Keratinocyte (primary cell): ENCODE measurements around the gene FHIT. TPM values are rescaled to one million over a fixed set of nuclear protein-coding genes. Genes with fewer than 3 reads are reported as not detected.

ENCODE experiments used
- DNase-seq: peaks from one replicate; pipeline ENCODE4 v3.0.0-alpha.2; 2011; ENCODE audit warnings: low read depth, missing footprints, low spot score
- FAIRE-seq: peaks from 2 replicates; lab custom pipeline; 2011; peaks lifted over from hg19 to GRCh38; lab: Jason Lieb, UNC
- H2AFZ ChIP-seq: 2 replicates; pipeline ENCODE4 v1.6.0; 2012; ENCODE audit warnings: low read length, control low read depth, inconsistent platforms; ENCODE audit not compliant: control insufficient read depth
- H3K27ac ChIP-seq: 2 replicates; pipeline ENCODE4 v1.5.1; 2011; ENCODE audit warnings: low read length; ENCODE audit not compliant: control insufficient read depth, insufficient read depth
- H3K27me3 ChIP-seq: 3 replicates; pipeline ENCODE4 v1.6.0; 2011; ENCODE audit warnings: low read length; ENCODE audit not compliant: control insufficient read depth, insufficient read depth; ENCODE audit errors: extremely low read depth
- H3K36me3 ChIP-seq, 2 experiments: 2 replicates in 1 of 2; 3 replicates in 1 of 2; pipeline ENCODE4 v1.5.1; 2011; ENCODE audit warnings: low read length in 2 of 2, mild to moderate bottlenecking in 1 of 2; ENCODE audit not compliant: control insufficient read depth in 2 of 2, insufficient read depth in 2 of 2; ENCODE audit errors: extremely low read depth in 1 of 2
- H3K4me1 ChIP-seq: 3 replicates; pipeline ENCODE4 v1.5.1; 2011; ENCODE audit warnings: low read length; ENCODE audit not compliant: control insufficient read depth, insufficient read depth; ENCODE audit errors: extremely low read depth
- H3K4me2 ChIP-seq: 3 replicates; pipeline ENCODE4 v1.6.0; 2011; ENCODE audit warnings: low read depth, low read length; ENCODE audit not compliant: control insufficient read depth, insufficient read depth; ENCODE audit errors: extremely low read depth
- H3K4me3 ChIP-seq, 3 experiments: fragments of 200-600 bp in 1 of 3; sonication (generic) in 1 of 3; 2 replicates in 2 of 3; 3 replicates in 1 of 3; pipeline ENCODE4 v1.5.1; 2011 to 2016; ENCODE audit warnings: low read length in 3 of 3, mild to moderate bottlenecking in 3 of 3, control low read depth in 2 of 3, inconsistent platforms in 1 of 3, low read depth in 1 of 3, mixed read lengths in 1 of 3, mixed run types in 1 of 3, moderate library complexity in 1 of 3; ENCODE audit not compliant: control insufficient read depth in 2 of 3, insufficient read depth in 2 of 3; ENCODE audit errors: extremely low read depth in 1 of 3
- H3K79me2 ChIP-seq: 2 replicates; pipeline ENCODE4 v1.6.0; 2012; ENCODE audit warnings: low read length; ENCODE audit not compliant: control insufficient read depth, insufficient read depth
- H3K9ac ChIP-seq: 3 replicates; pipeline ENCODE4 v1.6.0; 2011; ENCODE audit warnings: low read length; ENCODE audit not compliant: control insufficient read depth, insufficient read depth; ENCODE audit errors: extremely low read depth
- H3K9me1 ChIP-seq: 3 replicates; pipeline ENCODE4 v1.6.0; 2011; ENCODE audit warnings: low read length; ENCODE audit not compliant: control insufficient read depth, insufficient read depth; ENCODE audit errors: extremely low read depth
- H3K9me3 ChIP-seq: 2 replicates; pipeline ENCODE4 v1.5.1; 2012; ENCODE audit warnings: low read depth, low read length; ENCODE audit not compliant: control insufficient read depth
- H4K20me1 ChIP-seq: 3 replicates; pipeline ENCODE4 v1.6.0; 2011; ENCODE audit warnings: low read length; ENCODE audit not compliant: control insufficient read depth, insufficient read depth; ENCODE audit errors: extremely low read depth
- EZH2 ChIP-seq: IDR thresholded peaks from one replicate; pipeline ENCODE4 v1.6.1; 2012; ENCODE audit warnings: inconsistent platforms, mild to moderate bottlenecking, low read length, moderate library complexity
- dilution Hi-C: fragments of 300-500 bp; cut with MboI; formaldehyde crosslinking; loops from one replicate; pipeline ENCODE4 v1.7.0; 2020; ENCODE audit warnings: low sequenced_read_pairs; ENCODE audit not compliant: extremely low pct_ligation_motif_present
- polyA plus RNA-seq, 5 experiments: library from polyadenylated mRNA; depleted of rRNA in 3 of 5; stranded (reverse) in 3 of 5; stranded (forward) in 1 of 5; unstranded in 1 of 5; fragments of >200 nt; gene quantifications; 1 replicate in 1 of 5; 2 replicates in 3 of 5; 3 replicates in 1 of 5; pipeline versions ENCODE4 v1.2.1 to v1.2.3, GENCODE V29; 2011 to 2012; ENCODE audit warnings: missing spikeins in 2 of 5, low read depth in 1 of 5, low replicate concordance in 1 of 5
- TF ChIP-seq, protein P1 (sequence below), 3 experiments: IDR thresholded peaks in 1 of 3; conservative IDR thresholded peaks in 1 of 3; optimal IDR thresholded peaks in 1 of 3; 2 replicates in 2 of 3; 3 replicates in 1 of 3; pipeline versions ENCODE3 to v1.5.1; 2011; ENCODE audit warnings: low read length in 3 of 3, mild to moderate bottlenecking in 3 of 3, moderate library complexity in 2 of 3, control low read depth in 1 of 3, inconsistent platforms in 1 of 3; ENCODE audit not compliant: insufficient read depth in 2 of 3; ENCODE audit errors: extremely low read depth in 1 of 3

FHIT gene
- polyA plus RNA-seq, 1 donor (not counting 4 experiments of a cell fraction or from before 2014, with no cell fraction given): 2.2 TPM

DNA sequence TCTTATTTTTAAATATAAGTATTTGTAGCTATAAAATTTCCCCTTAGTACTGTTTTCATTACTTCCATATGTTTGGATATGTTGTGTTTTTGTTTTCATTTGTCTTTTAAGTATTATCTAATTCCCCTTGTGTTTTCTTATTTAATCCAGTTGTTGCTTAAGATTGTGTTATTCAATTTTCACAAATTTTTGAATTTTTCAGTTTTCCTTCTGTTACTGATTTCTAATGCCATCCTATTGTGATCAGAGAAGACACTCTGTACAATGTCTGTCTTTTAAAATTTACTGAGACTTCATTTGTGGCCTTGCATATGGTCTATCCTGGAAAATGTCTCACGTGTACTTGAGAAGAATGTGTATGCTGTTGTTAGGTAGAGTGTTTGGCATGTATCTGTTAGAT is 1405.9 kb downstream of the FHIT start:
- DNase-seq: no peak
- Histone ChIP-seq H3K9ac (no peak overlapping the region), H3K9me3 (no peaks in the 10 kb centered on the region), H3K9me1 (no peaks in the 10 kb centered on the region), H3K36me3 (no peaks in the 10 kb centered on the region), H3K79me2 (no peaks in the 10 kb centered on the region), H3K4me1 (peaks cover 2% of the 10 kb centered on the region), H2AFZ (no peak overlapping the region), H3K27me3 (no peaks in the 10 kb centered on the region), H4K20me1 (no peaks in the 10 kb centered on the region), H3K4me3 (no peak overlapping the region), H3K27ac (no peak overlapping the region), H3K4me2 (no peak overlapping the region)
- TF ChIP-seq, protein P1, sequence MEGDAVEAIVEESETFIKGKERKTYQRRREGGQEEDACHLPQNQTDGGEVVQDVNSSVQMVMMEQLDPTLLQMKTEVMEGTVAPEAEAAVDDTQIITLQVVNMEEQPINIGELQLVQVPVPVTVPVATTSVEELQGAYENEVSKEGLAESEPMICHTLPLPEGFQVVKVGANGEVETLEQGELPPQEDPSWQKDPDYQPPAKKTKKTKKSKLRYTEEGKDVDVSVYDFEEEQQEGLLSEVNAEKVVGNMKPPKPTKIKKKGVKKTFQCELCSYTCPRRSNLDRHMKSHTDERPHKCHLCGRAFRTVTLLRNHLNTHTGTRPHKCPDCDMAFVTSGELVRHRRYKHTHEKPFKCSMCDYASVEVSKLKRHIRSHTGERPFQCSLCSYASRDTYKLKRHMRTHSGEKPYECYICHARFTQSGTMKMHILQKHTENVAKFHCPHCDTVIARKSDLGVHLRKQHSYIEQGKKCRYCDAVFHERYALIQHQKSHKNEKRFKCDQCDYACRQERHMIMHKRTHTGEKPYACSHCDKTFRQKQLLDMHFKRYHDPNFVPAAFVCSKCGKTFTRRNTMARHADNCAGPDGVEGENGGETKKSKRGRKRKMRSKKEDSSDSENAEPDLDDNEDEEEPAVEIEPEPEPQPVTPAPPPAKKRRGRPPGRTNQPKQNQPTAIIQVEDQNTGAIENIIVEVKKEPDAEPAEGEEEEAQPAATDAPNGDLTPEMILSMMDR (optimal IDR thresholded peaks at IDR 0.05 in 1 of 3, IDR thresholded peaks at IDR 0.05 in 1 of 3, conservative IDR thresholded peaks at IDR 0.05 in 1 of 3; ENCODE audit: extremely low read depth in 1 of 3, insufficient read depth in 2 of 3, low read length in 3 of 3): no peak
- no peak for TF ChIP-seq EZH2
- FAIRE-seq: no peak
- dilution Hi-C loops: no loop called here

DNA sequence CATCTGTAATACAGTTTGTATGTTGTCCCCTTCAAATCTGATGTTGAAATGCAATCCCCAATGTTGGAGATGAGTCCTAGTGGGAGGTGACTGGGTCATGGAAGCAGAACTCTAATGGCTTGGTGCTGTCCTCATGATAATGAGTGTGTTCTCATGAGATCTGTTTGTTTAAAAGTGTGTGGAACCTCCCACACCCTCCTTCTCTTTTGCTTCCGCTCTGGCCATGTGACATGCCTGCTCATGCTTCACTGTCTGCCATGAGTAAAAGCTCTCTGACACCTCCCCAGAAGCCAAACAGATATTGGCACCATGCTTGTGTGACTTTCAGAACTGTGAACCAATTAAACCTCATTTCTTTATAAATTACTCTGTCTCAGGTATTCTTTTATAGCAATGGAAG is 1407.4 kb downstream of the FHIT start:
- Histone ChIP-seq H4K20me1 (no peaks in the 10 kb centered on the region), H3K36me3 (no peaks in the 10 kb centered on the region), H3K79me2 (no peaks in the 10 kb centered on the region), H3K9me1 (no peaks in the 10 kb centered on the region), H3K27me3 (no peaks in the 10 kb centered on the region), H3K4me3 (no peak overlapping the region), H3K27ac (no peak overlapping the region), H2AFZ (peak overlapping the region; percentile 35), H3K9ac (no peak overlapping the region), H3K4me2 (no peak overlapping the region), H3K4me1 (peaks cover 2% of the 10 kb centered on the region), H3K9me3 (no peaks in the 10 kb centered on the region)
- dilution Hi-C loops: no loop called here
- FAIRE-seq (peak; percentile 34), DNase-seq (no peak)
- TF ChIP-seq EZH2: no peak
- TF ChIP-seq, protein P1 (optimal IDR thresholded peaks at IDR 0.05 in 1 of 3, IDR thresholded peaks at IDR 0.05 in 1 of 3, conservative IDR thresholded peaks at IDR 0.05 in 1 of 3; ENCODE audit: extremely low read depth in 1 of 3, insufficient read depth in 2 of 3, low read length in 3 of 3): no peak
